C4-2B (cell line): ENCODE measurements around the gene SRC.

ENCODE experiments used
- H3K27ac ChIP-seq: fragments of 450-650 bp; 2 replicates; pipeline ENCODE4 v1.5.1; 2017
- ZFX ChIP-seq: fragments of 450-650 bp; IDR thresholded peaks from 2 replicates; pipeline ENCODE4 v1.6.1; 2017
- TF ChIP-seq, protein P1 (sequence below): fragments of 450-650 bp; conservative IDR thresholded peaks from 2 replicates; pipeline ENCODE4 v1.5.1; 2017; ENCODE audit warnings: mild to moderate bottlenecking

Gene SRC

GRCh38 chr20:37354210-37355195, 8.6 kb downstream of the SRC start:
- TF ChIP-seq, protein P1, sequence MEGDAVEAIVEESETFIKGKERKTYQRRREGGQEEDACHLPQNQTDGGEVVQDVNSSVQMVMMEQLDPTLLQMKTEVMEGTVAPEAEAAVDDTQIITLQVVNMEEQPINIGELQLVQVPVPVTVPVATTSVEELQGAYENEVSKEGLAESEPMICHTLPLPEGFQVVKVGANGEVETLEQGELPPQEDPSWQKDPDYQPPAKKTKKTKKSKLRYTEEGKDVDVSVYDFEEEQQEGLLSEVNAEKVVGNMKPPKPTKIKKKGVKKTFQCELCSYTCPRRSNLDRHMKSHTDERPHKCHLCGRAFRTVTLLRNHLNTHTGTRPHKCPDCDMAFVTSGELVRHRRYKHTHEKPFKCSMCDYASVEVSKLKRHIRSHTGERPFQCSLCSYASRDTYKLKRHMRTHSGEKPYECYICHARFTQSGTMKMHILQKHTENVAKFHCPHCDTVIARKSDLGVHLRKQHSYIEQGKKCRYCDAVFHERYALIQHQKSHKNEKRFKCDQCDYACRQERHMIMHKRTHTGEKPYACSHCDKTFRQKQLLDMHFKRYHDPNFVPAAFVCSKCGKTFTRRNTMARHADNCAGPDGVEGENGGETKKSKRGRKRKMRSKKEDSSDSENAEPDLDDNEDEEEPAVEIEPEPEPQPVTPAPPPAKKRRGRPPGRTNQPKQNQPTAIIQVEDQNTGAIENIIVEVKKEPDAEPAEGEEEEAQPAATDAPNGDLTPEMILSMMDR, result no peak
- TF ChIP-seq ZFX, result no peak
- H3K27ac ChIP-seq, result no peak overlapping the region

- TF ChIP-seq ZFX, result no peak
- TF ChIP-seq, protein P1, result no peak
- H3K27ac ChIP-seq, result no peak overlapping the region
Observed at GRCh38 chr20:37355252-37356180, 9.6 kb downstream of the SRC start.

GRCh38 chr20:37356387-37356786, 10.4 kb downstream of the SRC start:
- no peak overlapping the region for H3K27ac ChIP-seq
- TF ChIP-seq, protein P1, result no peak
- no peak for TF ChIP-seq ZFX

GRCh38 chr20:37356961-37357371, 11.0 kb downstream of the SRC start:
- no peak overlapping the region for H3K27ac ChIP-seq
- TF ChIP-seq, protein P1, result no peak
- no peak for TF ChIP-seq ZFX

DNA sequence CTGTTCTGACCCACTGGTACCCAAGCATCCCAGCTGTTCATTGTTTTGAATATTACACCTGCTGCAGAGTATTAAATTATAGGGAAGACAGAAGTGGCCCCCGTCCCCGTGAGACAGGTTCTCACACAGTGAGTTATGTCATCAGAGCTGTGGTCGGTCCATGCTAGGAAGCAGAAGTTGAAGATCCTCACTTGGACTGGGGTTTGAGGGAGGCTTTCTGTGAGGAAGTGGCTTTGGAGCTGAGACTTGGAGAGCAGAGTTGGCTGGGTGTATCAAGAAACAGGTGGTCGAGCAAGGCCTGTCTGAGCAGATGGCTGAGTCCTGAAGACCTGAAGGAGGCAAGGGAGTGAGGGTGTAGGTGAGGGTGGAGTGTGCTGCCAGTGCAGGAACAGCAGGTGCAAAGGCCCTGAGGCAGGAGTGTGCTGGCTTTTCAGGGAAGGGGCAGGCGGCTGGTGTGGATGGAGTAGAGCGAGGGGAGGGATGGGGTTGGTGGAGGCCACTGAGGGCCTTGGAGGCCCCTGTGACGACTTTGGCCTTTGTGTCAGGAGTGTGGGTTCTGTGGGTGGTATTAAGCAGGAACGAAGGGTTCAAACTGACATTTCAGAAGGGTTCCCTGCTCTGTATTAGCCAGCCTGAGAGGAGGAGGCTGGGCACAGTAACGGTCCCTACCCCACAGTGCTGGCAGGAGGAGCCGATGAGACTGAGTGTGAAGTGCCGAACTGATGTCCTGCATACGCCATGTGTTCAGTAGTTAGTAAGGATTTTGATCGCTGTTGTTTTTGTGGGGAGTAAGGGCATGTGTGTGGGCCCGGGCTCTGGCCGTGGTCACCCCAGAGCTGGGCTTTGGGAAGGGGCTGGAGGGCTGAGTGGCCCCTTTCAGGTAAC, 11.8 kb downstream of the SRC start:
- TF ChIP-seq, protein P1, result no peak
- no peak for TF ChIP-seq ZFX
- H3K27ac ChIP-seq, result no peak overlapping the region

- no peak for TF ChIP-seq ZFX
- TF ChIP-seq, protein P1, result no peak
- H3K27ac ChIP-seq, result no peak overlapping the region
Observed at GRCh38 chr20:37358366-37359150, 12.6 kb downstream of the SRC start.
